HG03442 (cell line): ENCODE measurements around the gene PTPRN2.
"Not testable (repeated sequence)": the region's sequence is repeated elsewhere in the genome, so short reads cannot be mapped to it uniquely, and the experiment has no call there.

Experiments used
- ATAC-seq: cut with Tn5 transposase; IDR thresholded peaks from one replicate; pipeline ENCODE4 v1.9.1; 2021; ENCODE audit warnings: mild to moderate bottlenecking, moderate library complexity; ENCODE audit not compliant: unreplicated experiment

Gene PTPRN2

DNA sequence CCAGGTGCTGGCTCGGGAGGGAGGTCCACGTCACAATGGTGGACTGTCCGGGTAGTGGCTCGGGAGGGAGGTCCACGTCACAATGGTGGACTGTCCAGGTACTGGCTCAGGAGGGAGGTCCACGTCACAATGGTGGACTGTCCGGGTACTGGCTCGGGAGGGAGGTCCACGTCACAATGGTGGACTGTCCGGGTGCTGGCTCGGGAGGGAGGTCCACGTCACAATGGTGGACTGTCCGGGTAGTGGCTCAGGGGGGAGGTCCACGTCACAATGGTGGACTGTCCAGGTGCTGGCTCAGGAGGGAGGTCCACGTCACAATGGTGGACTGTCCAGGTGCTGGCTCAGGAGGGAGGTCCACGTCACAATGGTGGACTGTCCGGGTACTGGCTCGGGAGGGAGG is 65.8 kb downstream of the PTPRN2 start:
- ATAC-seq: not testable (repeated sequence)

DNA sequence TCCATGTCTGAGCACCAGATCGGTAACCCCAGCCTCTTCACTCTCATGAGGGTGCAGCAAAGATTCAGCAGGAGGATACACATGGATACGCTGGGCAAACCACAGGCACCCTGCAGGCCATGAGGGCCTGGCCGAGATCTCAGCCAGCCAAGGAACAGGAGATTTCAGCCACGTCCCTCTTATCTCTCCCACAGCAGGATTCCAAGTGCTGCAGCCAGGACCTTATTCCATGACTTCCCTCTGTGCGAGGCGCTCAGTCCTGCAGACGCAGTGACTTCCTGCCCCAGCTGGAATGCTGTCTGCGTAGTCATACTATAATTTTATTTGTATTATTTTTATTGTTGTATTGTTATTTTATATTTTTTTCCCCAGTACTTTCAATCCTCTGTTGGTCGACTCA is 66.8 kb downstream of the PTPRN2 start:
- no peak for ATAC-seq

DNA sequence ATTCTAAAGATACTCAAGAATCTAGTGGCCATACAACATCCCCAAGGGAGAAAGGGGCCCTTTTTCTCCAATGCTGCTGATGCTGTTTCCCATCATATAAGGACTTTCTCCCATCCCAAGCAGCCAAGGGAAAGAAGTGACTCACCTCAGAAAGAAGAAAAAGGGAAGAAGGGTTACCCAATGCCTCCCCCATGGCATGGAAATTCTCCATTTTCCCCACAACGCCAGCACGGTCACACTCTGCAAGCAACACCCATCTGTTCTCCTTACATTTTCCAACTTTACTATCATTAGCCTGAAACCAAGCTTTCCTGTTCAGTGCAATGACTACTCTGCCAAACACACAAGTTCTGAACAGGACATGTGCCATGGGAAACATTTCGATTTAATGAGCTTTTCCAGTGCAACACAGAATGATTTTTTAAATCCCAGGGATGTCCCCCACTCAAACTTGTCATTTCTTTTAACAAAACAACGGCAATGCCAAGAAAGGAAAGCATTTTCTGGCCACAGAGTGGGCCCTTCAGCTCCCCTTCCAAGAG is 67.9 kb downstream of the PTPRN2 start:
- no peak for ATAC-seq

DNA sequence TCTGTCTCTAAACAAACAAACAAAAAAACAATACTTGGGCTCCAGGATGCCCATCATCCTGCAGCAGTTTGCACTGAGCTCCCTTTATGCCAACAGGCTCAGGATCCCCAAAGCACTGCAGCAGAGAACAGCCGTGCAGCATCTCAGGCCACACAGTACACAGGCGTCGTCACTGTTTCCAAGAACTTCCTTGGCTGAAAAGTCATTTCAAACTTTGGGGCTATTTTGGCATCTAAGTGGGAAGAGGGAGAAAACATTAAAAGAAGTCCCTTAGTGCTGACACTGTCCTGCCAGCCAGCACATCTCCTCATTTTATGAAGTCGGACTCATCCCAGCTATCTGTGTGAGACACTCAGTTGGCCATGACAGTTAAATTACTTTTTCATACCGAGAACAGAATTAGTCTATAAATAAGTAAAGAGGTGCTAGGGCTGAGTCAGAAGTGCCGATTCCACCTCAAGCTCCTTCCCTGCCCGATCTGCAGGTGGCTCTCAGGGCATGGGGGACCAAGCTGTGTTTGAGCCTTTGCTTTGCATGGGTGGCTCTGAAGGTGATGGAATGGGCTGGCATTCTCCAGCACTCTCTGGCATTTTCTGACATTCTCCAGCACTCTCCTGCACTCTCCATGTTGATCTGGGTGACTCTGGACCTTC is 68.5 kb downstream of the PTPRN2 start:
- ATAC-seq: no peak

DNA sequence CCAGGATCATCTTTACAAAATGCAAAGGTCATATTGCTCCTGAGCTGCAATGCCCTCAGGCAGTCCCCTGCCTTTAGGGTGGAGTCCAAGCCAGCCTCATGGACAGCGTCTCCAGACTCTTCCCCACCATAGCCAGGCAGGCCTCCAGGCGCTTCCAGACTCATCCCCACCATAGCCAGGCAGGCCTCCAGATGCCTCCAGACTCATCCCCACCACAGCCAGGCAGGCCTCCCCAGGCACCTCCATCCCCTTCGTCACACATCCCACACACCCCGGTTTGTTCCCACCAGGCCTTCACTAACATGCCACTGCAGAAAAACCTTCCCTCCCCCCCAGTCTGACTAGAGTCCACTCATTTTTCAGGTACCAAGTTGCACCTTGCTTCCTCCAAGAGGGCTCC is 70.1 kb downstream of the PTPRN2 start:
- no peak for ATAC-seq

DNA sequence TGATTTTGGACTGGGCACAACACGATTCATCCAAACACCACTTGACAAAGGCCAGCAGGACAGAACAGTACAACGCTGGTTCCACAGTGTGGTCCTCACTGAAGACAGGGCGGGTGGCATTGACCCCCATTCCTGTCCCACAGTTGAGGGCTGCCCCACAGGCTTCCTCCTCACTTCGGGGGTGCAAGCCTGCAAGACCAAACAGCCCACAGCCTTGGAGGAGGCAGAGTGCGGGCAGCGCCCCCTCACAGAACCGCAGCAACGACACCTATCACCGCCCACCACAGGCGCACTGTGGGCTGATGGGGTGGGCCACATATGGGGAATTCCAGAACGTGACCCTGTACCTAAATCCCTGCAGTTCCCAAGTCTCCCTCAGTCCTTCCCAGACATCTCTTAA is 70.6 kb downstream of the PTPRN2 start:
- ATAC-seq: no peak

DNA sequence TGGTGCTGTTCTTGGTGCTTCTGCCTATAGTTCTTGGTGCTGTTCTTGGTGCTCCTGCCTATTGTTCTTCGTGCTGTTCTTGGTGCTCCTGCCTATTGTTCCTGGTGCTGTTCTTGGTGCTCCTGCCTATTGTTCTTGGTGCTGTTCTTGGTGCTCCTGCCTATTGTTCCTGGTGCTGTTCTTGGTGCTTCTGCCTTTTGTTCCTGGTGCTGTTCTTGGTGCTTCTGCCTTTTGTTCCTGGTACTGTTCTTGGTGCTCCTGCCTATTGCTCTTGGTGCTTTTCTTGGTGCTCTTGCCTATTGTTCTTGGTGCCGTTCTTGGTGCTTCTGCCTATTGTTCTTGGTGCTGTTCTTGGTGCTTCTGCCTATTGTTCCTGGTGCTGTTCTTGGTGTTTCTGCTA is 71.1 kb downstream of the PTPRN2 start:
- ATAC-seq: no peak

DNA sequence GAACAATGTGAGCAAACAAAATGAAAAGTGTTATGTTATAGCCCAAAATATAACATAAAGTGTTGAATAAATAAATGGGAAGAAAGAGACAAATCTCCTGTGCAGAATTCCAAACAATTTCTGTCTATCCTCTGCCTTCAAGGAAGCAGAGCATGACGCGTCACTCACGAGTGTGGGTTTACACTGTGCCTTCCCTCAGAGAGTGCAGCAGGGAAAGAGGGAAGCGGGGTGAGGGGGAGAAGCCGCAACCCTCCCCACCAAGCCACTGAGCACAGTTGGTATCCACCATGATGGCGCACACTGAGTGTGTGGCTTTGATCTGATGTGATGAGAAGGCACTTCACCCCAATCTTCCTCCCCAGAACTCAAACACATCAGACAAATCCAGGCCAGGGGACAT is 74.8 kb downstream of the PTPRN2 start:
- no peak for ATAC-seq

DNA sequence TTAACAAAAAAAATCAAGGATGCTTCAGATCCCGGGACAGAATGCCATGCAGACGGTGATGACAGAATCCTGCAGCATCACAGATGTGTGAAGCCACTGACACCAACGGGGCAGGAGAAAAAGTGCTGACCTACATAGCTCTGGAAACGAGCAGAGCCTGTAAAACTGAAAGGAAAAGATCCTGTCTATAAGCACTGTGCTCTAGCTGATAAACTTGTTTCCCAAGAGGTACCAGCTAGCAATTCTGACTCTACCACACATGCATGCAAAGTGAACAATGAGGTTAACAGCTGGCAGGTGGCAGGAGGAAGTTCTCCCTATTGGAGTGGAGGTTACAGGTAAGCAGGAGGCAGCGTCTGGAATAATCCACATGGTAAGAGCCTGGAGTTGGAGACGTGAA is 75.6 kb downstream of the PTPRN2 start:
- ATAC-seq: no peak

DNA sequence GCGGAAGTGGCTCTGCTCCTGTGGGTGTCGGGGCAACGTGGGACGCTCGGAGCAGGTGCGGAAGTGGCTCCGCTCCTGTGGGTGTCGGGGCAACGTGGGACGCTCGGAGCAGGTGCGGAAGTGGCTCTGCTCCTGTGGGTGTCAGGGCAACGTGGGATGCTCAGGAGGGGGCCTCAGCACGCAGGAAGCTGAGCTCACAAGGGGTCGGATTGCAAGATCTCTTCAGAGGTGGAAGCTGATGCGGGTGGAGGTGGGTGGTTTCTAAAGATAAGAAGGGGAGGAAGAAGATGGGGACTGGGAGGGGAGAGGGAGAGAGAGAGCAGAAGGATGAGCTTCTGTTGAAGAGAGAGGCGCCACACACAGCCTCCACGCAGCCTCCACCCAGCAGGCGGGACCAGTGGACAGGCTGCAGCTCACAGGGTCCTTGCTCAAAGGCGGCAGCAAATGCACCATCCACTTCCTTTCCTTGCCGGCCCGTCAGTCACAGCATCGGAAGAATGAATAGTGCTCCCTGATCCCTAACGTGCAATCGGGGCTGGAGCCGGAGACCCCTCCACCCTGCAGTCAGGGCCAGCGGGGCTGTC is 78.7 kb downstream of the PTPRN2 start:
- ATAC-seq: no peak

DNA sequence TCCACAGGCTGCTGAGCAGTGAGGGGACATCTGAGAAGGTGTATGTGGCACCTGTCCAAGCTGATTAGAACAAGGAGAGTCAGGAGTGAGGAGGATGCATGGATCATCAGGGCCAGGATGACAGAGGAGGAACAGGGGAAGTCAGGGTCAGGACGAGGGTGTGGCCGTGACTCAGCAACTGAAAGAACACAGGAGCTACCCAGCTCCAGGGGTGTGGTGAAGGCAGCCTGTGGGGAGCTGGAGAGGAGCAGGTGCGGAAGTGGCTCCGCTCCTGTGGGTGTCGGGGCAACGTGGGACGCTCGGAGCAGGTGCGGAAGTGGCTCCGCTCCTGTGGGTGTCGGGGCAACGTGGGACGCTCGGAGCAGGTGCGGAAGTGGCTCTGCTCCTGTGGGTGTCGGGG is 79.3 kb downstream of the PTPRN2 start:
- ATAC-seq: not testable (repeated sequence)

DNA sequence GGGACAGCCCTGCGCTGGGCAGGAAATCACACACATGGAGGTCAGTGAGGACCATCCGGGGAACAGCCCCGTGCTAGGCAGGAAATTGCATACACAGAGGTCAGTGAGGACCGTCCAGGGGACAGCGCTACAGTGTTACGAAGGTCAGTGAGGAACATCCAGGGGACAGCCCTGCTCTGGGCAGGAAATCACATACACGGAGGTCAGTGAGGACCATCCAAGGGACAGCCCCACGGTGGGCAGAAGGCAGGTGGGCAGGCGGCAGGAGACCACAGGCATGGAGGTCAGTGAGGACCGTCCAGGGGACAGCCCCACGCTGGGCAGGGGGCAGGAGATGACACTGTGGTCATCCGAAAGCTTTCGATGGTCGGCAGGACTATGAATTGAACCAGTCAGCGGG is 79.7 kb downstream of the PTPRN2 start:
- no peak for ATAC-seq

DNA sequence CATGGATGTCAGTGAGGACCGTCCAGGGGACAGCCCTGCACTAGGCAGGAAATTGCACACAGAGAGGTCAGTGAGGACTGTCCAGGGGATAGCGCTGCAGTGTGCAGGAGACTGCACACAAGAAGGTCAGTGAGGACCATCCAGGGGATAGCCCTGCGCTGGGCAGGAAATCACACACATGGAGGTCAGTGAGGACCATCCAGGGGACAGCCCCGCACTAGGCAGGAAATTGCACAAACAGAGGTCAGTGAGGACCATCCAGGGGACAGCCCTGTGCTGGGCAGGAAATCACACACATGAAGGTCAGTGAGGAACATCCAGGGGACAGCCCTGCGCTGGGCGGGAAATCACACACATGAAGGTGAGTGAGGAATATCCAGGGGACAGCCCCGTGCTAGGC is 80.4 kb downstream of the PTPRN2 start:
- ATAC-seq: not testable (repeated sequence)

DNA sequence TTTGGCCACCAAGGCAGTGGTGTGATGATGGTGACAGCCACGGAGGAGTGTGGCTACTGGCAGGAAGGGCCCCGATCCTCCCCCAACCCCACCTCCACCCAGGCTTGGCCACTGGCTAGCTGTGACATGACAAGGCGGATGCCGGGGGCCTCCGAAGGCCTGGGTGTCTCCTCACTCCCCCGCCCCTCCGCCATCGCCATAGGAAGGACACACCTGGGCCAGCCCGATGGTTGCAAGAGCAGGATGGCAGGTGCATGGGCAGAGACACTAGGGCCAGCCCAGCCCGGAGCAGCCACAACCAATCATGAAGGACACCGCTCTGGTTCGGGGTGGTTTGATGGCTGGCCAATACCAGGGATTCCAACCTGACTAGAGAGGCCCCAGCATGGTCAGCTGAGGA is 81.0 kb downstream of the PTPRN2 start:
- ATAC-seq: no peak

DNA sequence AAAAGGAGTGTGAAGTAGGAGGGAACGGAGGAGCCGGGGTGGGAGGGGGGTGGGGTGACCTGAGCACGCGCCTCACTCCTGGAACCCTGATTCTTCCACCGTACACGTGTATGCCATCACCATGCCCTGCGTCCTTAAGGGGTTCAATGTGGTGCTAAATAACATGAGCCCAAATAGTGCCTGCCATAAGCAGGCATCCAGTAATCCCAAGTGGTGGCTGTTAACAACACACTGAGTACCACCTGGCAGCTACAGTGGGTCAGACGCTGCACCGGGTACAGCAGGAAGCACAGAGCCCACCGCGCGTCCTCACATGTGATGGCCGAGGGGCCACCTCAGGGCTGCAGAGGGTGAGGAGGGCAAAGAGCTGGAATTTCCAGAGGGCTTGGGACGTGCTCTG is 81.9 kb downstream of the PTPRN2 start:
- no peak for ATAC-seq

DNA sequence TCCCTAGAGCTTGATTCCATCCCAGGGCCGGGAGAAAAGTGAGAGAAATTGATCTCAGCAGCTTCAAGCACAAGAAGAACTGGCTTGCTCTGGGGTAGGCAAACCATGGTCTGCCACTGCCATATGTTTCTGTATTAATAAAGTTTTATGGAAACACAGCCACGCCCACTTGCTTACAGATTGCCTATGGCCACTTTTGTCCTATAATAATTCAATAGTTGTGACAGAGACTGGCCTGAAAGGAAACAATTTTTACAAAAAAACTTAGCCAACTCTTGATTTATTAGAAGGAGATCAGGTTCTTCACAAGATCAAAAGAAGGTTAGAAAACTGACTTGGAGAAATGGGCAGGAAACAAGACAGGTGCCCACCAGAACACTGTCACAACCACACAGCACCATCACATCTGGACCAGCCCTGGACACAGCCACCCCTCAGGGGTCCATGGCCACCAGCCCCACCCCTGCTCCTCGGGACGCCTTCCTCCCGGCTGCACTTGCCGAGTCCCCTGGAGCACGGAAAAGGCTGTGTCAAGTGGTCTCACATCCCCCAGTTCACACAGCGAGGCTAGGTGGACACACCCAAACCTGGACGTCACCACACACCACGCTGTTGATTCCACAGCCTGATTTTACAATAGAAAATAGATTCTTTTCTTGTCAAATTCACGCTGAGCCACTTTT is 85.4 kb downstream of the PTPRN2 start:
- no peak for ATAC-seq

DNA sequence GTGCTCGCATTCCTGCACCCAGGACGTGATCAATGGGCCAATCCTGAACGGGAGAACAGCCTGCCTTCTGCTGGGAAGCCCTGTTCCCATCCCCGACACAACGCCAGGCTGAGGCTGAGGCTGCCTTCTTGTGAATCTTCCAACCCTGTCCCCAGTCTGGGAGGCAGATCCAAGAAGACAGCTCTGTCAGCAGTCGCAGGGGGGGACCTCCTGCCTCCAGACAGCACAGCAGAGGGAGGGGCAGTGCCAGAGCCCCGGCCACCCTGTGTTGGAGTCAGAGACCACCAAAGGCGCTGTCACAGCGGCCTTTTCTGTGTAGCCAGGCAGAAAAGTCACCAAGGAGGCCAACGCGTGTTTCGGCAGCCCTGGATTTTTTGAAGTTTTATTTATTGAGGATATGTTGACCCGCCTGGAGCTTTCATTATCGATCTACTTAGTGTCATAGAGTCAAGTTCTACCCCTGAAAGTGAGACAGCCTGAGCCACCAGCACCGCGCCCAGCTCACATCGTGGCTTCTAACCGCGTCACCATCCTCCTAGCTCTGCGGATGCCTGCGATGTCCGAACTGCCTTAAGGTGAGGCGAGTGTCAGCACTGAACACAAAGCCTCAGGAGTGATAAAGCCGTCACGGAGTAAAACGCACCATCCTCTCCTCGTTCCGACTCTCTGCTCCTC is 86.1 kb downstream of the PTPRN2 start:
- no peak for ATAC-seq

DNA sequence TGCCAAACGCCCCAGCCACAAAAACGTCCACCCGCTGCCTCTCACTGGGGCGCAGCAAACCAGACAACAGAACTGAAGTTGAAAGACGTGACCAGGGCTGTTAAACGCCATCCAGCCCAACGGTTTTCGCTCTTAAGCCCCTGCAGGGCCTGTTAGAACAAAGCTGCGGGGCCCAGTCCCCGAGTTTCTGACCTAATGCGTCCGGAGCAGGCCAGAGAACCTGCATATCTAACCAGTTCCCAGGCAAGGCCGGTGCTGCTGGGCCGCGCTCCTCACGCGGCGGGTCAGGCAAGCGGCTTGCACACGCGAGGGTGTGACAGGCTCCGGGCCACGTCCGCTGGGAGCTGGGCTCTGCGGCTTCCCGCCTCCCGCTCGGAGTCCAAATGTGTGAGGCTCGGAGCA is 87.0 kb downstream of the PTPRN2 start:
- ATAC-seq: no peak

DNA sequence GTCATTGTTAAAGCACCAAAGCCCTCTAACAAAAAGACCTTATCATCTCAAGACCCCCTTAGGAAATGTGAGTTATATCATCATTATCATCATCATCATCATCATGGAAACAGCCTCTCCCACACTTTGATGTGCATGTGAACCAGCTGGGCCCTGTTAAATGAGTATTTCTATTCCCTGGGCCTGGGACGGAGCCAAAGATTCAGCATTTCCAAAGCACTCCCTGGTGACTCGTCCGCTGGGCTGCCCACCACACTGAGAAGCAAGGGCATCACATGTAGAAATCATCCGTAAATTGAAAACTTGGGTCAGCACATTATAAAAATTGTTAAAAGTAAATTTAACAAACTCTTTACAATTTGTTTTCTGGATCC is 88.6 kb downstream of the PTPRN2 start:
- no peak for ATAC-seq

DNA sequence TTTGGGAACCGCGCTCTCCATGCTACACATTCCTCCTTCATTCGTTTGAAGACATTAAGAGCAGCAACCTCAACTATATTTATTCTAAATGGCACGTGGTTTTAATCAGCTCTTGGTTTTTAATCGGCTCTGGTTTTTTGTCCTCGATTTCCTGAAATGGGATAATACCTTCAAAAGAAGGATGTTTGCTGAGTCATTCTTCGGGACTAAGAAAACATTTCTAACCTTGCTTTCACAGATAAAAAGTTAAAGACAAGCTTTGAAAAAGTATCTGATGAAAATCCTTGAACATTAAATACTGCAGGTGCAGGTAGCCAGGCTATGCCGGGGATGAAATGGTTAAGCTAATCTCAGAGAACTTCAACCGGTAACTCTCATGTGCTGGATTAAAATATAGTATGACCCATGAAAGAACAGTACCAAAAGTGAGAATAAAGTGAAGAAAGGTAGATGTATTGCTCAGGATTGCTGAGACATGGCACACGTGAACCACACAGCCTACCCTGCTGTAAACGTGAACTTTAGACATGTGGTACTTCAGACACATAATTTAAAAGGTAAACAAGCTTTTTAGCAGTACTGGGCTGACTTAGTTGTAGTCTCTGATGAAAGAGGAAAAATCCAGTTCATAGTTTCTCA is 89.1 kb downstream of the PTPRN2 start:
- no peak for ATAC-seq

DNA sequence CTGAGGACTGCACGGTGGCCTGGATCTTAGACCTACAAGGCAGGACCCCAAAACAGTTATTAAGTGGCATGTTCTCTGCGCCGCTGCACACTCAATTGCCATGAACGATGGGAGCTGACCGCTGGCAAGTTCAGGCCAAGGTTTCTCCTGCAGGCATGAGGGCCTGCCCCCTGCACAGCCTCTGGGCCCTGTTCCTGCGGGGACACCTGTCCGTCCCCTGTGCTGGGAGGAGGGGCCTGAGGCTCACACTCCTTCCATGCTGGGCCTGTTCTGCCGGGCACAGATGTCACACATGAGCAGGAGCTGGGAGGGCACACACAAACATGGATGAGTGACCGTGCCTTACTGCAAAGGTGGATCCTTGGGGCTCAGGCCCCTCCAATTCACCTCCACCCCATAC is 90.0 kb downstream of the PTPRN2 start:
- ATAC-seq: no peak
